Natural killer cell treated with Interleukin-12 subunit alpha and Interleukin-12 subunit beta and Interleukin-15 and Interleukin-18, amount 100 ng/mL, for 72 hours (primary cell): ENCODE results near the gene AKNAD1. TPM values are rescaled to one million over a fixed set of nuclear protein-coding genes. Genes with fewer than 3 reads are reported as not detected.
"Not testable (repeated sequence)": the region's sequence is repeated elsewhere in the genome, so short reads cannot be mapped to it uniquely, and the experiment has no call there.

ENCODE experiments used
- ATAC-seq, 2 donors: fragments of 150-1000 bp; cut with Tn5 transposase in 1 of 2; sonication (Bioruptor Pico), chemical (Tn5 transposase) in 1 of 2; 2 replicates each; pipeline ENCODE4 v1.10.0; 2021
- DNase-seq: peaks from one replicate; pipeline ENCODE4 v3.0.0; 2022; ENCODE audit warnings: low spot score
- H3K27ac Mint-ChIP-seq, 2 donors: 1 replicate in 1 of 2; 2 replicates in 1 of 2; pipeline ENCODE4 v1.8.0; 2022; ENCODE audit warnings: mixed read lengths in 2 of 2, mild to moderate bottlenecking in 1 of 2, moderate library complexity in 1 of 2
- H3K27me3 Mint-ChIP-seq, 2 donors: 1 replicate in 1 of 2; 2 replicates in 1 of 2; pipeline ENCODE4 v1.8.0; 2022; ENCODE audit warnings: mixed read lengths in 2 of 2
- H3K36me3 Mint-ChIP-seq: one replicate; pipeline ENCODE4 v1.8.0; 2022; ENCODE audit warnings: mixed read lengths
- H3K4me1 Mint-ChIP-seq, 2 donors: 1 replicate in 1 of 2; 2 replicates in 1 of 2; pipeline ENCODE4 v1.8.0; 2022; ENCODE audit warnings: low read depth in 2 of 2, mixed read lengths in 2 of 2, mild to moderate bottlenecking in 1 of 2
- H3K4me3 Mint-ChIP-seq: one replicate; pipeline ENCODE4 v1.8.0; 2022; ENCODE audit warnings: mixed read lengths
- H3K9me3 Mint-ChIP-seq: 2 replicates; pipeline ENCODE4 v1.8.0; 2022; ENCODE audit warnings: mixed read lengths
- total RNA-seq, 2 donors: library from RNA; stranded (reverse); gene quantifications; one replicate each; pipeline ENCODE4 v1.2.3, GENCODE V29; 2022

The AKNAD1 gene, protein sequence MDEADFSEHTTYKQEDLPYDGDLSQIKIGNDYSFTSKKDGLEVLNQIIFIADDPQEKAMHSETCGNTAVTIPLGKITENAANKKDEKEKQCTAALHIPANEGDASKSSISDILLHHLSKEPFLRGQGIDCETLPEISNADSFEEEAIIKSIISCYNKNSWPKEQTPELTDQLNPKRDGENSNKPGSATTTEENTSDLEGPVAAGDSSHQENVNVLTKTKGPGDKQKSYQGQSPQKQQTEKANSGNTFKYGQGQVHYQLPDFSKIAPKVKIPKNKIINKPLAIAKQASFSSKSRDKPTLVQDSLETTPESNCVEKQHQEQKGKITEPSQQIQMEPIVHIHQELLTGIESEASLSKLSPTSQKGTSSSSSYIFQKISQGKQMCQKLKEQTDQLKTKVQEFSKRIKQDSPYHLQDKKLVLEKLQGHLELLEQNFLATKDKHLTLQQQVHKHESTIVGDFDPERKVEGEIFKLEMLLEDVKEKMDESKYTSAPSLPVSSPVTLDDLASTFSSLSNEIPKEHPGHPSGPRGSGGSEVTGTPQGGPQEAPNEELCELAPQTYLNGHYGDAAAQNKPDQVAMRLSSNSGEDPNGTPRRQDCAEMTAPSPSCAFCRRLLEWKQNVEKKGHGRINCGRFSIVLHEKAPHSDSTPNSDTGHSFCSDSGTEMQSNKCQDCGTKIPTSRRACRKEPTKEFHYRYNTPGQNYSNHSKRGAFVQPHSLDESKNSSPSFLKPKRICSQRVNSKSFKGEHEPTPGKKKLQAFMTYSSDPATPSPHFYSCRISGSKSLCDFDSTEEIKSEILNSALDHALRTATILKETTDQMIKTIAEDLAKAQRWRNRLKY
- not detected for total RNA-seq

DNA sequence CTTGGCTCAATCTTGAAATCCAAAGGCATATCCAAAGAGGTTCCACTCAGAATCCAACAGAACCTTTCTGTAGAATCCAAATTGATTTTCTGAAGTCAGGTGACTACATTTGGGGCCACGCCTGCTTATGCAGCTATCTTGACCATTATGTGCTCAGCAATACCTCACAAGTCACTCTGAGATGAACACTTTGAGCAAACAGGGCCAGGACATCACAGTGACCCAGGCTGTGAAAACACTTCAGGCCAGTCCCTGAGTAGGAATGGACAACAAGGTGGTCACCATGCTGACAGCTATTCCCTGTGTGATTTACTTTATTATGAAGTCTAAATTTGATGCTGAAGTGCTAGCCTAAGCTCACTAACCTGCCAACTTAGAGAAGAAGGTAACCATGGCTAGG, at the start of gene AKNAD1:
Gene AKNAD1, minus strand, starts transcription at position 101 of the 400 bp plus-strand sequence. CDS start 4,430 bp downstream, outside the sequence.
- H3K36me3 Mint-ChIP-seq = no peaks in the 10 kb centered on the region
- H3K27ac Mint-ChIP-seq = no peak within 1 kb of the TSS
- ATAC-seq (no peak), DNase-seq (no peak)
- peaks cover 6 to 7% of the 10 kb centered on the region in 2 donors for H3K4me1 Mint-ChIP-seq
- no peaks in the 10 kb centered on the region for H3K9me3 Mint-ChIP-seq
- no peak within 1 kb of the TSS for H3K4me3 Mint-ChIP-seq
- H3K27me3 Mint-ChIP-seq = peaks cover 13 to 28% of the 10 kb centered on the region in 2 donors

DNA sequence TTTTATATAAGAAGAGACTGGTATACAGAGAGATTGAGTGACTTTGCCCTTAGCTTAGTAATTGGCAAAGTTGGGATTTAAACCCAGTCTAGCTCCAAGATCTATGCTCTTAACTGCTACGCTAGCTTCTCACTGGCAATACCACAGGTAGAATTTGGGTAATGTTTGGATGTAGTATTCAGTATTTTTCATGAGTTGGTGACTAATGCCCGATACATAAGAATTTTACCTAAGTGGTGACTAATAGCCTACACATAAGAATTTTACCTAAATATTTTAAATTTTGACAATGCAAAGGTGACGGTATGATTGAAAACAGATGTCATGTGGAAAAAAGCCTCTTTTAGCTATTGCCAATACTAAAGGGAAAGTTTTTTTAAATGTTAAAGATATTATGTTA, 44.2 kb upstream of the AKNAD1 start:
- Mint-ChIP-seq H3K27me3 (no peaks in the 10 kb centered on the region), H3K27ac (no peak overlapping the region), H3K36me3 (no peaks in the 10 kb centered on the region), H3K4me1 (no peaks in the 10 kb centered on the region), H3K4me3 (no peak overlapping the region), H3K9me3 (no peaks in the 10 kb centered on the region)
- DNase-seq = no peak
- no peak for ATAC-seq

- H3K36me3 Mint-ChIP-seq = no peaks in the 10 kb centered on the region
- H3K4me3 Mint-ChIP-seq = no peak overlapping the region
- no peak overlapping the region for H3K27ac Mint-ChIP-seq
- no peaks in the 10 kb centered on the region for H3K4me1 Mint-ChIP-seq
- H3K9me3 Mint-ChIP-seq = no peaks in the 10 kb centered on the region
- ATAC-seq (peak; percentile 56 to 62), DNase-seq (no peak)
- H3K27me3 Mint-ChIP-seq = peaks cover 0 to 2% of the 10 kb centered on the region in 2 donors
Observed at GRCh38 chr1:108897865-108898720, 41.2 kb upstream of the AKNAD1 start.

DNA sequence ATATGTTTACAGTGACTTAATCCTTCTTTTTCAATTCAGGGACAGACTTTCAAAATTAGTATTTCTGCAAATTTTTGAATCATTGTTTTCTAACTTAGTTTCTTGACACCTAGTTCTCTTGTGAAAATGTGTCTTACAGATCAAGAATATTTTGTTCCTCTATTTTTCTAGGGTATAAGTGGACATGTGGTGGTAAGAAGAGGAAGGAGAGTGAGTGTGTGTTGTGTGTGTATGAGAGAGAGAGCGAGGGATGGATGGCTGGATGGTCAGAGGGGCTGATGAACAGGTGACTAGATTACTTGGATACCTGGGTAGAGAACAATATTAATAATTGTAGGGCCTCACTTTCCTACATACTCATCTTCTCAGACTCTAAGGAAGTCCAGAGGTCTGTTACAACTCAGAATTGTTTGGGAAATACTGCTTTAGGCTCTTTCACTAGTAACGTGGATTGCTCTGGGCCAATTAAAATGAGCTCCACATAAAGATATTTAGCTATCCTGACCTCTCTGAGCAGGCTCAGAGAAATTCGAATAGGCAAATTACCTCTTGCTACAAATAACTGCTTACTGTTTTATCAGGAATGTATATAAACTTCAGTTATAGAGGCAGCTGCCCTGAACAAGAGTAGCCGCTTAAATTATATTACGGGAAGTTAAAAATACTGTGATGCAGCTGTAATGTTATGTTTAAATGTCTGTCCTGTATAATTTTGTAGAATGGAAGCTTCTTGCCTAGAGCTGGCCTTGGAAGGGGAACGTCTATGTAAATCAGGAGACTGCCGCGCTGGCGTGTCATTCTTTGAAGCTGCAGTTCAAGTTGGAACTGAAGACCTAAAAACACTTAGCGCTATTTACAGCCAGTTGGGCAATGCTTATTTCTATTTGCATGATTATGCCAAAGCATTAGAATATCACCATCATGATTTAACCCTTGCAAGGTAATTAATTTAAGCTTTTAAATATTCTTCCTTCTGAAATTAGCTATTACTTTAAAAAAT, 39.6 kb upstream of the AKNAD1 start:
- Mint-ChIP-seq H3K27ac (no peak overlapping the region), H3K4me1 (no peaks in the 10 kb centered on the region), H3K36me3 (no peaks in the 10 kb centered on the region), H3K4me3 (no peak overlapping the region), H3K27me3 (peaks cover 0 to 2% of the 10 kb centered on the region in 2 donors), H3K9me3 (no peaks in the 10 kb centered on the region)
- no peak for ATAC-seq
- DNase-seq = no peak

- no peaks in the 10 kb centered on the region for H3K36me3 Mint-ChIP-seq
- no peak overlapping the region for H3K4me3 Mint-ChIP-seq
- no peak overlapping the region for H3K27ac Mint-ChIP-seq
- ATAC-seq (no peak), DNase-seq (no peak)
- peaks cover 0 to 2% of the 10 kb centered on the region in 2 donors for H3K27me3 Mint-ChIP-seq
- no peaks in the 10 kb centered on the region for H3K9me3 Mint-ChIP-seq
- no peaks in the 10 kb centered on the region for H3K4me1 Mint-ChIP-seq
Observed at GRCh38 chr1:108893141-108893530, 36.2 kb upstream of the AKNAD1 start.

GRCh38 chr1:108892356-108893140, 35.7 kb upstream of the AKNAD1 start:
- no peaks in the 10 kb centered on the region for H3K36me3 Mint-ChIP-seq
- no peaks in the 10 kb centered on the region for H3K9me3 Mint-ChIP-seq
- no peak overlapping the region for H3K4me3 Mint-ChIP-seq
- no peak overlapping the region for H3K27ac Mint-ChIP-seq
- H3K27me3 Mint-ChIP-seq = peaks cover 0 to 2% of the 10 kb centered on the region in 2 donors
- ATAC-seq (no peak), DNase-seq (no peak)
- no peaks in the 10 kb centered on the region for H3K4me1 Mint-ChIP-seq

DNA sequence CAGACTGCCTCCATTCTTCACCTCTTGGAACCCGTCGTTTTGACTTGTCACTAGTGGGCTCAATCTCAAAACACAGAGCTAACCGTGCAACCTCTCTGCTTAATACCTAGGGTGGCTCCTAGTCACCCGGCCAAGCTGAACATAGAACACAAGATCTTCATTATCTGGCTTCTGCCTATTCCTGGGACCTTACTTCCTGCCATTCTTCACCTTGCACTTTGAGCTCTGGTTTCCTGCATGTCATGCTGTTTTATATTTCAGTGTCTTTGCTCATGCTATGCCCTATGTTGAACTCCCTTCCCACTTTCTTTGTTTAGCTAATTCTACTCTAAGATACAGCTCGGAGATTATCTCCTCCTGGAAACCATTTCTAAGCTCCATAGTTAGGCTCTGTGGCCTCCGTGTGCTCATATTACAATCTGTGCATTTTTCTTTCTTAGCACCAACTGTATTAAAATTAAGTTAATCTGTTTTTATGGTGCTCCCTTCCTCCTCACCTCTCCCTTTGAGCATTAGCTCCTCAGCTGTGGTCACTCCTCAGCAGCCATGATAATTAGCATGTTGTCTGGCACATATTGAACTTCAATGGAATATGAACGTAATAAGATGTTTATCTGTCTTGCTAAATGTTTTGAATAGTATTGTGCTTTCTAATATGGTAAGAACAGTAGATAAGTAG, 33.0 kb upstream of the AKNAD1 start:
- DNase-seq (no peak), ATAC-seq (no peak)
- no peaks in the 10 kb centered on the region for H3K4me1 Mint-ChIP-seq
- H3K36me3 Mint-ChIP-seq = no peaks in the 10 kb centered on the region
- H3K4me3 Mint-ChIP-seq = no peak overlapping the region
- peaks cover 0 to 2% of the 10 kb centered on the region in 2 donors for H3K27me3 Mint-ChIP-seq
- H3K27ac Mint-ChIP-seq = no peak overlapping the region
- H3K9me3 Mint-ChIP-seq = no peaks in the 10 kb centered on the region

DNA sequence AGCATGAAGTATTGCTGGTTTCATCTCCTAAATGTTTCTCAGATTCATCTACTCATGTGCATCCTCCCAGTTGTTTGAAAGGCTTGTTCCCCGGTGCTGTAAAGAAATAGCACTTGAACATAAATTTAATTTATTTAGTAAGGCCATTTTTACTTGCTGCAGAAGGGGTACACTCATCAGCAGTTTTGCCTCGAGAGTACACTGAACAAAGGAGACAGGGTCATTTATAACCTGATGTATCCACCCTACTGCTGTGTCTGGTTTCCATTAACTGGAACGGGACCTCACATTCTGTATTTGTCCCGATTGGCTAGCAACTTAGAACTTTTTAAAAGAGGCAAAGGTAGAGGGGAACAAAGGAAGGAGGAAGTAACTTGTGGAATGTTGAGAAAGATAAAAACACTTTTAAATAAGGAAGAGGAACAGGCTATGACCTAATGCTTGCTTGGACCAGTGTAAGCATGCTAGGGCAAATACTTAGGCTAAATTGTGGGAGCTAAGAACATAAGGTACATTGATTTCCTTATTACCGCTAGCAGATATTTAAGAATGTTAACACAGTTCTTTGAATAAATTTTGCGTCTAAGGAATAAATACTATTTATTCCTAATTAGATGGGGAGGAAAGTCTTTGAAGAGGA, 32.2 kb upstream of the AKNAD1 start:
- H3K9me3 Mint-ChIP-seq, H3K36me3 Mint-ChIP-seq, H3K4me3 Mint-ChIP-seq, H3K27ac Mint-ChIP-seq, ATAC-seq, DNase-seq, H3K4me1 Mint-ChIP-seq, H3K27me3 Mint-ChIP-seq: not testable (repeated sequence)

DNA sequence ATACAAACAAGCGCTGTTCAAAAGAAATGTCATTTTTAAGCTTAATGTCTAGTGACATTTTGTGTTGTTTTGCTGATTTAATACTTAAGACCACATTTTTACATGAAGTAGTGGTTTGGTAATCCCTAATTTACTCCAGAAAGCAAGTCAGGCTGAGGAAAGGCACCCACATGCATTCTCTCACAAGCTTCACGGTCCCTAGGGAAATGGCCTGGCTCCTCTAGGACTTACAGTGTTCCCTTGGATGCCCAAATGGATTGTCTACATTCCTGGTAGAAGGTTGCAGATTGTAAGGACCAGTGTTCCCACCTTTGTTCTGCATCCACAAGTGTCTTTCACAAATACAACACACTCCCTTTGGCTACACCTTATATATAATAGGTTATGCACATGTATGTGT, 29.4 kb upstream of the AKNAD1 start:
- DNase-seq = no peak
- Mint-ChIP-seq H3K9me3 (no peaks in the 10 kb centered on the region), H3K4me1 (no peaks in the 10 kb centered on the region), H3K36me3 (no peaks in the 10 kb centered on the region), H3K4me3 (no peak overlapping the region), H3K27ac (no peak overlapping the region), H3K27me3 (no peaks in the 10 kb centered on the region)
- no peak for ATAC-seq

GRCh38 chr1:108884968-108885367, 28.1 kb upstream of the AKNAD1 start:
- Mint-ChIP-seq H3K27ac (no peak overlapping the region), H3K36me3 (no peaks in the 10 kb centered on the region), H3K4me1 (no peaks in the 10 kb centered on the region), H3K4me3 (no peak overlapping the region), H3K9me3 (no peaks in the 10 kb centered on the region), H3K27me3 (no peaks in the 10 kb centered on the region)
- DNase-seq (no peak), ATAC-seq (no peak)

GRCh38 chr1:108882837-108883236, 25.9 kb upstream of the AKNAD1 start:
- Mint-ChIP-seq H3K27me3 (no peaks in the 10 kb centered on the region), H3K36me3 (no peaks in the 10 kb centered on the region), H3K9me3 (no peaks in the 10 kb centered on the region), H3K4me3 (no peak overlapping the region), H3K4me1 (peaks cover 2 to 5% of the 10 kb centered on the region in 2 donors), H3K27ac (no peak overlapping the region)
- ATAC-seq (no peak), DNase-seq (no peak)
